HG03571 (cell line): ENCODE data around the gene ZBTB37.
"Not testable (repeated sequence)": the region's sequence is repeated elsewhere in the genome, so short reads cannot be mapped to it uniquely, and the experiment has no call there.

ENCODE experiments used
- ATAC-seq: cut with Tn5 transposase; IDR thresholded peaks from one replicate; pipeline ENCODE4 v1.9.1; 2021; ENCODE audit not compliant: unreplicated experiment

Gene ZBTB37, protein sequence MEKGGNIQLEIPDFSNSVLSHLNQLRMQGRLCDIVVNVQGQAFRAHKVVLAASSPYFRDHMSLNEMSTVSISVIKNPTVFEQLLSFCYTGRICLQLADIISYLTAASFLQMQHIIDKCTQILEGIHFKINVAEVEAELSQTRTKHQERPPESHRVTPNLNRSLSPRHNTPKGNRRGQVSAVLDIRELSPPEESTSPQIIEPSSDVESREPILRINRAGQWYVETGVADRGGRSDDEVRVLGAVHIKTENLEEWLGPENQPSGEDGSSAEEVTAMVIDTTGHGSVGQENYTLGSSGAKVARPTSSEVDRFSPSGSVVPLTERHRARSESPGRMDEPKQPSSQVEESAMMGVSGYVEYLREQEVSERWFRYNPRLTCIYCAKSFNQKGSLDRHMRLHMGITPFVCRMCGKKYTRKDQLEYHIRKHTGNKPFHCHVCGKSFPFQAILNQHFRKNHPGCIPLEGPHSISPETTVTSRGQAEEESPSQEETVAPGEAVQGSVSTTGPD

DNA sequence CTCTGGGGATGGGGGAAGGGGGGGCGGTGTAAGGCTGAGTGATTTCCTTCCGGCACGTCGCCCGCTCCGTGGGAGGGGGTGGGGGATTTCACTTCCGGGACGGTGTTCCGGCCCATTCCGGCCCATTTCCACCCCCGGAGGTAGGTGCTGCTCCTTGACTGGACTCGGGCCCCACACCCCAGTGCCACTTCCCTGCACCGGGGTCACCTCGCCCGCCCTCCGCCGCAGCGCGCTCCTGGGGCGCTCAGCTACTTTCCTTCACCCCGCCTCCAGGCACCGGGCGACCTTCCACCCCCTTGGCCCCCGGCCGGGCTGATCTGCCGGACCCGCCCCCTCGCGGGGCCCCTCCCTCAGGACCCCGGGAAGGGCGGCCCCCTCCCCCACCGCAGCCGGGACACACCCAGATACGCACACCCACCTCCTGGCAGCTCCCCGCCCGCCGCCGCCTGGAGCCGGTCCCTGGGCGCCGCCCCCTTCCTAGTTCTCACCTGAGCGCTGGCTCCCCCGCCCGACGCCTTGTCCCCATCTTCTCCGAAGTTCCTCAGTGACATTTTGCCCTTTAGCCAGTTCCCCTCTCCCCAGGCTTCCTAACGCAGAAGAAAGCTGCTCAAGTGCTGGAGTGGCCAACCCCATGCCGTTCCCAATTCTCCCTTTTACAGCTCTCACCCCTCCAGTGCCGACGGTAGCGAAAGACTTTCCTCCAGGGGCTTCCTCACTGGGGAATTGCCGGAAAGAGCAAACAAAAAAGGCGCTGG lies at the start of gene ZBTB37:
Gene ZBTB37 (plus strand): TSS at position 115 of the 755 bp plus-strand sequence. CDS start 1,846 bp downstream, outside the sequence.
- ATAC-seq: peak; percentile 59

DNA sequence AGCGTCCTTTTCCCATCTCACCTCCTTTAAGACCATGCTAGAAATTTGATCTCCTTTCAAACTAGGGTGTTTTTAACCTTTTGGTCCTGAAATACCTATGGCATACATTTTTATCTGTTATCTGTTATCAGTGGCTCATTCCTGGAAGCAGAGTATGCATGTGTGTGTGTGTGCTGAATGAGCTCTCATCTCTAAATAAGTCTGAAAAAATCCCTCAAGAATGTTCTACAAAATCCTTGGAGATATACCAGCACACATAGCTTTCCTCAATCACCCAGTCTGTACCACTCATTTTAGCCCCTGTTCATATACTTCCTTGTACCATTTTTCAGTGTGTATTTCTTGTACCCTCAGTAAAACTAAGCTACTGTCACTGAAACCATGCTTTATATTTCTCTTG lies 49.7 kb upstream of the ZBTB37 start:
- no peak for ATAC-seq

DNA sequence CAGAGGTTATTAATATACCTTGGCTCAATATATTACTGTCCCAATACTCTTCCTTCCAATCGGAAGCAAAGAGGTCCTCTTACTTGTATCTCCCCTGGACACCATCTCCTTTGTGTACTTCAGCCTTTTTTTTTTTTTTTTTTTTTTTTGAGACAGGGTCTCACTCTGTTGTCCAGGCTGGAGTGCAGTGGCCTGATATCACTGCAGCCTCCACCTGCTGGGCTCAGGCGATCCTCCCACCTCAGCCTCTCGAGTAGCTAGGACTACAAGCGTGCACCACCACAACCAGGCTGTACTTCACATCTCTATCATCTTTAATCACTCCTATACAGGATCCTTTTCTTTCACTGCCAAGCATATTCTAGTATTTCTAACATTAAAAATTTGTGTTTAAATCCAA lies 46.5 kb upstream of the ZBTB37 start:
- no peak for ATAC-seq

DNA sequence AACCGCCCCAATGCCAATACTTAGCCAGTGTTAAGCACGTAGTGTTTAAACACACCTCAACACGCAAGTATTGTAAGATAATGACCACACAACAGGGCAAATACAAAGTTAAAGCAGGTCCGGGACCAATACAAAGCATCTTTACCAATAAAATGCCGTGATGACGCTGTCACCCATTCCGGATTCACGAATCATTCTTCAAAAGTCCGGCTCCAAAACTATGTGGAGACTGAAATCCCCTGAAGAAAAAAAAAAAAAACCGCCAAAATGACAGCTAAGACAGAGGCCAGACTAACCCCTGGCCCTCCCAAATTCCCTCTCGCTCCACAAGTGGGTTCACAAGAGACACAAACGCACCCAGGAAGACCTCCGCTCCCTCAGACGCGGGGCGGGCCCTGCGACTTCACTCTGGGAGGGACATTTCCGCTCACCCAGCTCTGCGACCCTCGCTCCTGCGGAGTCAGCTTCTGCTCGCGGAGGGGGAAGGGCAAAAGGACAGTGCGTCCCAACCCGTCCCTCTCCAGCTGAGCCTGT lies 44.3 kb upstream of the ZBTB37 start:
- peak; percentile 44 for ATAC-seq

DNA sequence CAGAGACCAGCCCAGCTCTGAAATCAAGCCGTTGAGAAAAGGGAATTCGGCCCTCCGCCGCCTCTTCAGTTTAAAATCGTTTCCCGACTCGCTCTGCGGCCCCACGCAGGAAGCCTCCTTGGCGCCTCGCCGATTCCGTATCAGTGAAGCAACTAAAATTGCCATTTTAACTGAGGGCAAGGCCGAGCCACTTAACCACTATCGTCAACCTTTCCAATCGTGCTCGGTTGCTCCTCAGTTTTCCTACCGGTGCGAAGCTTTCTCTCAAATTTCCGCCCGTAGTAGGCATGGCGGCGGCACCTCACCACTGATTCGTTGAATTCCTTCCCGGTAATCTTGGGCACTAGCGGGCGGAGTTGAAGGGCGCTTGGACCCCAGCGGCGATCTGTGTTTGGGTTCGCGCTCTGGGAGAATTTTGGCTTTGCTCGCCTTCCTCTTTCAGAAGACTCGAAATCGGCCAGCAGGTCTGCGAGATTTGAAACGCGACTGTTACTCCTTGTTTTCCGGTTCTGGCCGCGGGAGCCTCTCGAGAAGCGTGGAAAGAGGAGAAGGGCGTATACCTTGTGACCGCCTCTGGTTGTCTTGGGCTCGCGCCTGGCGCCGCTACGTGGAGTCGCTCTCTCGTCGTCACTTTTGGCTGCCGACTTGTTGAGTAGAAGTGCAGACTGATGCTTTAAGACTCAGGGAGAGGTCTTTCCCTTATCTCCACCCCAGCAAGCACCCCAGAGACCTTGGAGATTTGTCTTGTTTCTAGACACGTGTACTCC lies 43.7 kb upstream of the ZBTB37 start, which contains the start of the genes CENPL and DARS2:
Gene CENPL (minus strand): TSS at position 569 of the 767 bp plus-strand sequence. CDS start 13,584 bp downstream, outside the sequence.
Gene DARS2 (plus strand): TSS at position 359 of the 767 bp plus-strand sequence. CDS start 557 bp downstream, outside the sequence.
- peak; percentile 85 for ATAC-seq

DNA sequence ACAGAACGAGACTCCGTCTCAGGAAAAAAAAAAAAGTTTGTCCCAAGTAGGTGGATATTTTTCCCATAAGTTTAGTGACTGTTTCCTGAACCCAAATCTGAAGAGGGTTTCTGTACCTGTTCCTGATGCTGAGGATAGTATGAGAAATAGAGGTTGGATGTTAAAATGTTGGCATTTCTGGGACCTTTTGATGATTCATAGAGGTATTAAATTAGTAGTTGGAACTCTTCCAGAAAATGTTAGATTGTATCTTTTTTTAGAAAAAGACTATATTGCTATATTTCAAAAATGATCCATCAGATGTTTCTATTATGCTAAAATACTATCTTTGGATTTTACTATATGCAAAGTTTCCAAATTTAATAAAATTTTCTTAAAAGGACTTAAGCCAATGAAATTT lies 40.6 kb upstream of the ZBTB37 start:
- ATAC-seq: no peak

DNA sequence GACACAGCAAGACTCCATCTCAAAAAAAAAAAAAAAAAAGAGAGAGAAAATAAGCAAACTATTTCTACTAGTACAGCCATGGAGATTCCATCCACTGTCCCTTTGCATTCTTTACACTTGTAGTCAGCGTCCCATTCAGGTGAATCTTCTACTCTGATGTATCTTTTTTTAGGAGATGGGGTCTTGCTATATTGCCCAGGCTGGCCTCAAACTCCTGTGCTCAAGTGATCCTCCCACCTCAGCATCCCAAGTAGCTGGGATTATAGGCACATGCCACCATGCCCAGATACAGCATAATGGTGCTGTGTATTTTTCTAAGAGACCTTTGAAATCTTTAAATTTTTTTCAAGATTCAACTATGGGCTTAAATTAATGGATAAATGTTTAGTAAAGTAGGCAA lies 35.4 kb upstream of the ZBTB37 start:
- no peak for ATAC-seq

DNA sequence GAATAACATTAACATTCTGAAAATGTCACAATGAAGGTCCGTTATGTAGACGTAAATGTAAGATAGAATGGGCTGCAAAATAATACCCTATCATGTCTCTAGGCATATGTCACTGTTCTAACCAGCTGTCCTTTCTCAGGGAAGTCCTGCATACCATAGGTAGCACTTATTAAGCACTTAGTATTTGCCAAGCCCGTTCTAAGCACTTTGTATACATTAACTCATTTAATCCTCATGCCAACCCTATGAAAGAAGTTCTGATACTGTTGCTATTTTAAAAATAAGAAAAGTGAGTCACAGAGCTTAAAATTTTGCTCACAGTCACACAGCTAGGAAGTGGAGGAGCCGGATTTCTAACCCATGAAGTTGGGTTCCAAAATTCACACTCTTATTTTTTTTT lies 16.1 kb upstream of the ZBTB37 start:
- no peak for ATAC-seq

DNA sequence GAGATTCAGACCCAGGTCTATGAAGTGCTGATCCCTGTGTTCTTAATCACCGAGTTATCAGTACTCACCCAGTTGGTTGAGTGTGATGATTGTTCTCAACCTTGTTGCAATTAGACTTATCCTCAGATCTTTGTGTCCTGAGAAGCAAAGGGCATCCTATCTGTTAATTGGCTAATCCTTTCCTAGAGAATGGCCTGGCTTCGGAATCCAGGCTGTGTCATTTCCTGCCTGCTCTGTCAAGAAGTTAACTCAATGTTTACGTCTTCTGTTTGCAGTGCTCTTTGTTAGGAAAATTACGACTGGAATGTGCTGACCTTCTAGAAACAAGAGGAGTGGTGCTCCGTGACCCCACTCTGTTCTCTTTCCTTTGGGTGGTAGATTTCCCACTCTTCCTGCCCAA lies 15.1 kb upstream of the ZBTB37 start:
- ATAC-seq: no peak

DNA sequence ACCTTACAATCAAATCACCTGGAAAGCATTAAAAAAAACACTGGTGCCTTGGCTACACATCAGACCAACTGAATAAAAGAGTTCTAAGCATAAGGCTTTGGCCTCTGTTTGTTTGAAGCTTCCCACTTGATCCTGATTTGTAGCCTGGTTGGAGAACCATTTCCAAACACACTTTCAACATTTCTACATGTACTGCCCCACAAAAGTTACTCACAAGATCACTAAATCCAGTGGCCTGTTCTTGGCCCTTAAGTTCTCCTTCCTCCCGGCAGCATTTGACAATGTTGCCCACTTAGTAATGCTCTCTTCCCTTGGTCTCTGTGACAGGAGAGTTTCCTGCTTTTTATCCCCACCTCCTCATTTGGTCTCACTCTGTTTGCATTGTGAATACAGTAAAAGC lies 12.2 kb upstream of the ZBTB37 start:
- ATAC-seq: no peak

DNA sequence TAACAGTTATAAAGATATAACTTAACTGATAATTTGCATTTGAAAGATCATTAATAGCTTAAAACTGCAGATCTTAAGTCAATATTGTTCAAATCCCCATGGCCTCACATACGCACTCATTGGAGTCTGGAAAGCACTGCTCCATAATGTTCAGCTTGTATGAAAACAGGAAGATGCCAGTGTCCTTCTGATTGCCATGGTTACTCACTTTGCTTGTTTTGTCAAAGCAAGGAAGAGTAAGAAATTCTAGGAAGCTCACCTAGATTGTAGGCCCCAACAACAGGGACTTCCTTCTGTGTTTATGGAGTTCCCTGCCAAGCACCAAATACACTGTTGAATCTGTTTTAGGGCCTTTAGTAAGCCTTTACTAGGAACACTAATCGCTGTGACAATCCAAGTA lies 11.3 kb upstream of the ZBTB37 start:
- no peak for ATAC-seq

DNA sequence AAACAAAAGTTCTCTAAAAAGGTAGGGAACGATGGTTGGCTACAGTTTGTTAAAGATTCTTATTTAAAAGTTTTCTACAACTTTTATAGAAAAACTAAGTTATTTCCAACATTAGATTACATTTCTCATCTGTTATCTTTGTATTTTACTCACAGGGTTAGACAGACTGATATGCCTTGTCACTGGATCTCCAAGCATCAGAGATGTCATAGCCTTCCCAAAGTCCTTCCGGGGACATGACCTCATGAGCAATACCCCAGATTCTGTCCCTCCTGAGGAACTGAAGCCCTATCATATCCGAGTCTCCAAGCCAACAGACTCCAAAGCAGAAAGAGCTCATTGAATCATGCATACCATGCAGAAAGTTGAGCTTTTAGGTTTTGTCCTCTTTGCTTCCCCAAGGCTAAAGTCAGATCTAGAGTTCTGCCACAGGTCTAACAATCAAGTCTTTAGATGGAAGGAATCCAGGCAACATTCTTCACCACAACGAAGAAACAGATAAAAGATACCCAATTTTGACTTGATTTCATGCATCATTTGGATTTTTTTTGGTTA lies 10.7 kb upstream of the ZBTB37 start:
- ATAC-seq: no peak

DNA sequence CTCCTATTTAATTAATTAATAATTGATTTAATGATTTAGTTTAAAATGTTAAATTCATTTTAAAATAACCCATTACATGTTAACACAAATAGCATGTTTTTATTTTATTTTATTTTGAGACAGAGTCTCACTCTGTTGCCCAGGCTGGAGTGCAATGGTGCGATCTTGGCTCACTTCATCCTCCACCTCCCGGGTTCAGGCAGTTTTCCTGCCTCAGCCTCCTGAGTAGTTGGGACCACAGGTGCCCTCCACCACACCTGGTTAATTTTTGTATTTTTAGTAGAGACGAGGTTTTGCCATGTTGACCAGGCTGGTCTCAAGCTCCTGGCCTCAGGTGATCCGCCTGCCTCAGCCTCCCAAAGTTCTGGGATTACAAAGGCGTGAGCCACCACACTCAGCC lies 8.6 kb upstream of the ZBTB37 start:
- ATAC-seq: not testable (repeated sequence)

DNA sequence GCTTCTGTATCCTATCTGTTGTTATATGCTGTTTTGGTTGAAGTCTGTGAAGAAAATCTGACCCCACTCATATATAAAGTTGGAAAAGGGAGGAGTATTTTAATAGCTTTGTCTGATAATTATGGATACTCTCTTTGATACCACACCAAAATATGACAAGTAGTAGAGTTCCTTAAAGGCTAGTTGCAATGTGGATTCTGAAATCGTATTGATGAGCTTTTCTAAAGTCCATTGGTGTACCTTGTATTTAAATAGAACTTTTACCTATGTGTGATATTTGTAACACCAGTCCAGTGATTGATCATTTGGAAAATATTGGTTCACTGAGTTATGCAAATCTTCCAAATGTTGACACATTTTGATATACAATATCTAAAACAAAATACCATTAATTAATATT lies 8.1 kb upstream of the ZBTB37 start:
- no peak for ATAC-seq

DNA sequence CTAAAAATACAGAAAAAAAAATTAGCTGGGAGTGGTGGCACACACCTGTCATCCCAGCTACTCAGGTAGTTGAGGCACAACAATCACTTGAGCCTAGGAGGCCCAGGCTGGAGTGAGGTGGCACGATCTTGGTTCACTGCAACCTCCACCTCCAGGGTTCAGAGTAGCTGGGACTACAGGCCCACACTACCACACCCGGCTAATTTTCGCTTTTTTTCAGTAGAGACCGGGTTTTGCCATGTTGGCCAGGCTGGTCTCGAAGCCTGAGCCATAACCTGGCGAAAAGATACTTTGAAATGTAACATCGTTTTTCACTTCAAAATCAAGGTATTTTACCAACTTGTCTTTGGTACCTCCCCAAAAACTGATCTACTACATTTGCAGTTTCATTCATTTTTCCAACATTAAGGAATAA lies 6.4 kb upstream of the ZBTB37 start:
- no peak for ATAC-seq

DNA sequence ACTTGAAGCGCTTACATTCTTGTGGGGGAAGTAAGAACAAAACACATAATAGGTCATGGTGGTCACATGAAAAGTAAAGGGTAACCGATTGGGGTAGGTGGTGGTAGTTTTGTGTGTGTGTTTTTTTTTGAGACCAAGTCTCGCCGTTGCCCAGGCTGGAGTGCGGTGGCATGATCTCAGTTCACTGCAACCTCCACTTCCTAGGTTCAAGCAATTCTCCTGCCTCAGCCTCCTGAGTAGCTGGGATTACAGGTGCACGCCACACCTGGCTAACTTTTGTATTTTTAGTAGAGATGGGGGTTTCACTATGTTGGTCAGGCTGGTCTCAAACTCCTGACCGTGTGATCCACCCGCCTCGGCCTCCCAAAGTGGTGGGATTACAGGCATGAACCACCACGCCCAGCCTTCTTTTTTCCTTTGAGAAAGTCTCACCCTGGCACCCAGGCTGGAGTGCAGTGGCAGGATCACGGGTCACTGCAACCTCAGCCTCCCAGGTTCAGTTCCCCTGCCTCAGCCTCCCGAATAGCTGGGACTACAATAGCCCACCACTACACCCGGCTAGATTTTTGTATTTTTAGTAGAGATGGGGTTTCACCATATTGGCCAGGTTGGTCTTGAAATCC lies 5.9 kb upstream of the ZBTB37 start:
- not testable (repeated sequence) for ATAC-seq

DNA sequence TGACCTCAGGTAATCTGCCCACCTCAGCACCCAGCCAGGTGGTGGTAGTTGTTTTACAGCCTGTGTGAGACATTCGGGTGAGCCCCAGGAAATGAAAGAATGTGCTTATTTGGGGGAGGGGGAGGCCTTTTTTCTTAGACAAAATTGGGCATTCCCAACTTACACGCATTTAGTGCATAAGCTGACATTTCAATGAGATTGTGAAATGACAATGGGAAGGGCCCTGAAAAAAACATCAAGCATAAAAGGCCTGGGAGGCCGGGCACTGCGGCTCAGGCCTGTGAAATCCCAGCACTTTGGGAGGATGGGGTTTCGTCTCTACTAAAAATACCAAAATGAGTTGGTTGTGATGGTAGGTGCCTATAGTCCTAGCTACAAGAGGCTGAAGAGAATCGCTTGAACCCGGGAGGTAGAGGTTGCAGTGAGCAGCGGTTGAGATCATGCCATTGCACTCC lies 5.4 kb upstream of the ZBTB37 start:
- ATAC-seq: no peak

DNA sequence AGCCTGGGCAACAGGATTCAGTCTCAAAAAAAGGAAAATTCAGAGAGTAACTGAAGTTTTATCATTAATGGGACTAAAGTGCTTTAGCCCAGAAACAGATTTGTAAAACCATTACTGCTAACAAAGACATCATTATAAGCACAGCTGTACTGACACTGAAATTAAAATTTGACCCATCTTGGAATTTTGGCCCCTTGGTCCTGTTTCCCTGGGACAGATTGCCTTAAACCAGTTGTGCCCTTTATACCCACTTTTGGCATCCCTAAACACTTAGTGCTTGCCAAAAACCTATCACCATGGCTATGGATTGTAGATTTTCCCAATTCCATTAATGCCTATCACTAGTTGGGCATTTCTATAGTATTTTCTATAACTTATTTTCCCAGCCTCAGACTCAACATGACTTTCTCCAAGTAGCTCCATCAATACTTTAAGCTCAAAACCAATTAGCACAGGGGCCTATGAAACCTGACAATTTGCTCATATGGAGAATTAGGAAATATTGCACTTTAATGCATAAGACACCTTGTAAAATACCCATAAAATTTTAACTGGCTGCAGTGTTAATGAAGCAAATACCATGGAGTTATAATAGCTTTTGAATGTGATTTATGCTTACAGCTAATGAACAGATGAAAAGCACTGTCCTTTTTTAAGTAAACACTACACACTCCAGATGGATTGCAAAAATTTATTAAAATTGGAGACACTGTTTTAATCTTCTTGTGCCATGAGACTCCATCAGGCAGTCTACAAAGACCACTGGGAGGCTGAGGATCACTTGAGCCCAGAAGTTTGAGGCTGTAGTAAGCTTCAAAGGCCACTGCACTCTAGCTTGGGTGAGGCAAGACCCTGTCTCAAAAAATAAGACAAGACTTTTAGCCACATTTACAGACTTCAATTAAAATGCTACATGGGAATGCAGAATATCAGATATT lies 4.7 kb upstream of the ZBTB37 start:
- no peak for ATAC-seq
